HL-60 (cell line): ENCODE data around the gene TAL2.

Experiments used
- CTCF ChIP-seq: IDR thresholded peaks from one replicate; pipeline ENCODE4 v1.5.1; 2011; ENCODE audit warnings: low read length, control low read depth, inconsistent platforms; ENCODE audit not compliant: insufficient read depth
- POLR2AphosphoS5 ChIP-seq: IDR thresholded peaks from 2 replicates; pipeline ENCODE4 v1.6.1; 2012; ENCODE audit warnings: low read depth
- SPI1 ChIP-seq: IDR thresholded peaks from 2 replicates; pipeline ENCODE4 v1.6.1; 2012; ENCODE audit warnings: low read depth, mild to moderate bottlenecking, borderline replicate concordance

GRCh38 chr9:105646879-105647594 lies 15.2 kb upstream of the TAL2 start:
- TF ChIP-seq CTCF, result no peak
- TF ChIP-seq SPI1, result no peak
- no peak for TF ChIP-seq POLR2AphosphoS5
